Measurements from ENCODE around the gene MRPL20. TPM values are rescaled to one million over a fixed set of nuclear protein-coding genes. Genes with fewer than 3 reads are reported as not detected.

MRPL20 gene
- polyA plus RNA-seq, 1 donor (not counting 4 experiments of a cell fraction or from before 2014, with no cell fraction given): 133 TPM

- no peaks in the 10 kb centered on the region for H3K9me3 ChIP-seq (ENCODE audit: control insufficient read depth, low read depth, low read length)
- H3K4me2 ChIP-seq (ENCODE audit: control insufficient read depth, extremely low read depth, insufficient read depth, low read depth, low read length): no peak overlapping the region
- no peak for DNase-seq (ENCODE audit: low read depth, low spot score)
- peaks cover 57 to 64% of the 10 kb centered on the region in 2 experiments for H3K36me3 ChIP-seq (ENCODE audit: control insufficient read depth in 2 of 2, extremely low read depth in 1 of 2, insufficient read depth in 2 of 2, low read length in 2 of 2)
- no peaks in the 10 kb centered on the region for H3K9me1 ChIP-seq (ENCODE audit: control insufficient read depth, extremely low read depth, insufficient read depth, low read length)
- no peak overlapping the region for H3K9ac ChIP-seq (ENCODE audit: control insufficient read depth, extremely low read depth, insufficient read depth, low read length)
- dilution Hi-C loops (cut with MboI; ENCODE audit: extremely low pct_ligation_motif_present, low sequenced_read_pairs): no loop called here
- H3K4me3 ChIP-seq (ENCODE audit: control insufficient read depth in 2 of 3, extremely low read depth in 1 of 3, insufficient read depth in 2 of 3, low read depth in 1 of 3, low read length in 3 of 3): no peak overlapping the region
- H2AFZ ChIP-seq (ENCODE audit: control insufficient read depth, low read length): no peak overlapping the region
- peaks cover 5% of the 10 kb centered on the region for H3K4me1 ChIP-seq (ENCODE audit: control insufficient read depth, extremely low read depth, insufficient read depth, low read length)
- TF ChIP-seq EZH2 (IDR thresholded peaks at IDR 0.05; ENCODE audit: low read length) (no peak), CTCF (optimal IDR thresholded peaks at IDR 0.05 in 1 of 3, IDR thresholded peaks at IDR 0.05 in 1 of 3, conservative IDR thresholded peaks at IDR 0.05 in 1 of 3; ENCODE audit: extremely low read depth in 1 of 3, insufficient read depth in 2 of 3, low read length in 3 of 3) (no peak)
- FAIRE-seq: no peak
- H3K27ac ChIP-seq (ENCODE audit: control insufficient read depth, insufficient read depth, low read length): no peak overlapping the region
- H3K79me2 ChIP-seq (ENCODE audit: control insufficient read depth, insufficient read depth, low read length): peaks cover 41% of the 10 kb centered on the region
- no peaks in the 10 kb centered on the region for H4K20me1 ChIP-seq (ENCODE audit: control insufficient read depth, extremely low read depth, insufficient read depth, low read length)
- no peaks in the 10 kb centered on the region for H3K27me3 ChIP-seq (ENCODE audit: control insufficient read depth, extremely low read depth, insufficient read depth, low read length)
Measured at GRCh38 chr1:1393014-1393413, 14.1 kb downstream of the MRPL20 start.

- Histone ChIP-seq H3K4me1 (ENCODE audit: control insufficient read depth, extremely low read depth, insufficient read depth, low read length) (no peaks in the 10 kb centered on the region), H3K27me3 (ENCODE audit: control insufficient read depth, extremely low read depth, insufficient read depth, low read length) (no peaks in the 10 kb centered on the region), H2AFZ (ENCODE audit: control insufficient read depth, low read length) (no peak overlapping the region), H3K36me3 (ENCODE audit: control insufficient read depth in 2 of 2, extremely low read depth in 1 of 2, insufficient read depth in 2 of 2, low read length in 2 of 2) (peaks cover 65 to 67% of the 10 kb centered on the region in 2 experiments), H4K20me1 (ENCODE audit: control insufficient read depth, extremely low read depth, insufficient read depth, low read length) (no peaks in the 10 kb centered on the region), H3K79me2 (ENCODE audit: control insufficient read depth, insufficient read depth, low read length) (peaks cover 33% of the 10 kb centered on the region), H3K9ac (ENCODE audit: control insufficient read depth, extremely low read depth, insufficient read depth, low read length) (no peak overlapping the region), H3K4me3 (ENCODE audit: control insufficient read depth in 2 of 3, extremely low read depth in 1 of 3, insufficient read depth in 2 of 3, low read depth in 1 of 3, low read length in 3 of 3) (no peak overlapping the region), H3K4me2 (ENCODE audit: control insufficient read depth, extremely low read depth, insufficient read depth, low read depth, low read length) (no peak overlapping the region), H3K9me1 (ENCODE audit: control insufficient read depth, extremely low read depth, insufficient read depth, low read length) (no peaks in the 10 kb centered on the region), H3K9me3 (ENCODE audit: control insufficient read depth, low read depth, low read length) (no peaks in the 10 kb centered on the region), H3K27ac (ENCODE audit: control insufficient read depth, insufficient read depth, low read length) (no peak overlapping the region)
- TF ChIP-seq CTCF (optimal IDR thresholded peaks at IDR 0.05 in 1 of 3, IDR thresholded peaks at IDR 0.05 in 1 of 3, conservative IDR thresholded peaks at IDR 0.05 in 1 of 3; ENCODE audit: extremely low read depth in 1 of 3, insufficient read depth in 2 of 3, low read length in 3 of 3) (no peak), EZH2 (IDR thresholded peaks at IDR 0.05; ENCODE audit: low read length) (no peak)
- DNase-seq (ENCODE audit: low read depth, low spot score) (no peak), FAIRE-seq (no peak)
- dilution Hi-C loops (cut with MboI; ENCODE audit: extremely low pct_ligation_motif_present, low sequenced_read_pairs): no loop called here
Measured at GRCh38 chr1:1391225-1391624, 15.9 kb downstream of the MRPL20 start.

All from keratinocyte (primary cell).